GM21825 (cell line): ENCODE data around the gene OTOS.

ENCODE experiments used
- ATAC-seq: cut with Tn5 transposase; IDR thresholded peaks from one replicate; pipeline ENCODE4 v1.9.1; 2021; ENCODE audit warnings: mild to moderate bottlenecking, moderate library complexity; ENCODE audit not compliant: unreplicated experiment

The OTOS gene

DNA sequence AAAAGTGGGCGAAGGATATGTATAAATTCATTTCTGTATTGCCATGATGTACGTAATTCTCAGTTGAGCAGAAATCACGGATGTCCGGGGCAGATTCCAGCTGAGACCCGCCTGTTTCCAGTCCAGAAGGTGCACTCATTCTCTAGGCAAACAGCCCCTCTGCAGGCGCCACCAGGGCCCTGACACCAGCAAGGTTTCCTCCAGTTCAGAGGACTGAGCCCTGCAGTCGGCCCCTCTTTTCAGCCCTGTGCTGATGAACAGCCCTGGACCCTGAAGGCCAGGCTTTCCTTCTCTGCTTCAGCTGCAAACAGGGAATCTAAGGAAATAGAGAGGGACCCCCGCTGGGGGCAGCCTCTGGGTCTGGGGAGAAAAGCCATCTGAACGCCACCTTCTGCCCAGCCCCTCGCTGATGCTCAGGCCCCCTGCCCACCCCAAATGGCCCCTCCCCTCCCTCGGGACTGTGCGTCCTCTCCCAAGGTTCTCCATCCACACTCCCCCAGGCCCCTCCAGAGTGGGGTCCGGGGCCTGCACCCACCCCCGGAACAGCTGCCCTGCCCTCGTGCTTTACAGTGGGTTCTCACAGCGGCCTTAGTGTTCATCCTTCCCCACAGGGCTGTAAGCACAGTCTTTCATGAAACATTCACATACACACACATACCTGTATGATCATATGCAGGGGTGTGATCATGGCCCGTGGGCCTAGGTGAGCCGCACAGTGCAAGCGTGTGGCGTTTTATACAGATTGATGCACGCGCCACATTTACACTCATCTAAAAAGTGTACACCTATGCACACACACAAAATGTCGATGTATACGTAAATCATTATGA lies 16.4 kb downstream of the OTOS start:
- no peak for ATAC-seq

DNA sequence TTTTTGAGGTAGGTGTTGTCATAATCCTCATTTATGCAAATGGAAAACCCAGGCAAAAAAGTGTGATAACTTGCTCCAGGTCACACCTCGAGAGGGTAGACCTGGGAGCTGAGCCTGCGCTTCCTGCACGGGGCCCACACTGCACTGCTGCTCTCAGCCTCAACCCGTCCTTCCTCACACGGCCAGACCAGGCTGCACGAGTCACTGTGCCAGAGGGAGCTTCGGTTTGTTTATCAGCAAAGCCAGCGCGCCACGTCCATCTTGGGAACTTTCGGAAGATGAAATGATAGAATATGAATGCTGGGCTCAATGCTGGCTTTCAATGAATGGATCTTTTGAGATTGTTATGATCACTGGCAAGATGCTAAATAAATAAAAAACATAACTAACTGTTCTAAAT lies 18.8 kb downstream of the OTOS start:
- ATAC-seq = no peak

DNA sequence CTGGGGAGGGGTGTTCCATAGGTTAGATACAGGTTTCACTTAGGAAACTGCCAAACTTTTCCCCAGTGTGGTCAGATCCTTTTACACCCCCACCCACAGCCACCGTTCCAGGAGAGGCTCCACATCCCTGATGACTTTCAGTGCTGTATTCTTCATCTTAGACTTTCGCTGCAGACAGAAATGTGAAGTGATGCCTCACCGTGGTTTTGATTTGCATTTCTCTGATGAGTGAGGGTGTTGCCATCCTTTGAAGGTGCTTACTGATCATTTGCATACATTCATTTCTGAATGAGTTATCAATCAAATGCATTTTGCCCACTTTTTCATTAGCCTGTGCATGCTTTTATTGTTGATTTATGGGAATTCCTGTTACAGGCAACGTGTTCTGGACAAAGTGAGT lies 19.3 kb downstream of the OTOS start:
- ATAC-seq = no peak

DNA sequence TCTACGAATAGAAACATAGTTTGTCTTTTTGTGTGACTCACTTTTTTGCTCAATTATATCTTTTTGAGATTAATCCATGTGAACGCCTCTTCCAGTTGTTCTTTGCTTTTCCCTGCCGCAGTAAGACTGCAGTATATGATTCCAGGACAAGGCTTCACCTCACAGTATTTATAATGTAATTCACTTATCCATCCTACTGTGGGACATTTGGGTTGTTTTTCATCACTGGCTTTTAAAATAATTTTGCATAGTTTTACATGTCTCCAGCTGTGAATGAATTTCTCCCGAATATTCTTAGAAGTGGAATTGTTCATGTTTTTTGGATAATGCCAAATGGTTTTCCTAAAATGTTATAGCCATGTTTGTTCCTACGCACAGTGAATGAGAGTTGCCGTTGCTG lies 26.2 kb downstream of the OTOS start:
- ATAC-seq = no peak

DNA sequence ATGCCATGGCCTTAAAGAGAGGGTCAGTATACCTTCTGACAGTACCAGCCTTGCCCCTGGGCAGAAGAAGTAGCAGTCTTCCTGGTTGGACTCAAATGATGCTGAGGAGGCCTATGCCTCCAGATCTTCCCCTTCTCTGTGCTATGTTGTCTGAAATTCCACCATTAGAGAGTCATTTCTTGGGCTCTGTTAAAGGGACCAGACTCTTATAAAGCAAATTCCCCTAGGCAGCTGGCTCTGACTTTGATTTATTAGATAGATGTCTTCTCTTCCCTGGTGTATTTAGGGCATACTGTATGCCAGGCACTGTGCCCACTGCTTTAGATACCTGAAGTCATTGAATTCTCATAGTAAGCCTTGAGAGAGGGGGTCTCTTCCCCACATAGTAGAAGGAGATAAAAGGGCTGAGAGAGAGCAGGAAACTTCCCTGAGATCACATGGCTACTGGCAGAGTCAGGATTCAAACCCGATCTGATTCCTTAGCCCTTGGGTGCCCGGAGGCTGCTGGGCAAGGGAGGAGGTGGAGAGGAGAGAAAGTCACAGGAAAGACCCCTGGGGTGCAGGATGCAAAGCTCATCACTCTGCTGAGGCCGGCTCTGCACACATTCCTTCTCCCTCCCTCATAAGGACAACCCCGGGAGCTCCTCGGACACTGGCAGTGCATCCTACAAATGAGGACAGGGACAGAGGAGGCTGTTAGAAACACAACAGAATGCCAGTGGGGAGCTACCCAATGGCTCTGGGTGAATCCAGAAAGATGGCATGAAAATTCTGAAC lies 27.4 kb downstream of the OTOS start:
- no peak for ATAC-seq

DNA sequence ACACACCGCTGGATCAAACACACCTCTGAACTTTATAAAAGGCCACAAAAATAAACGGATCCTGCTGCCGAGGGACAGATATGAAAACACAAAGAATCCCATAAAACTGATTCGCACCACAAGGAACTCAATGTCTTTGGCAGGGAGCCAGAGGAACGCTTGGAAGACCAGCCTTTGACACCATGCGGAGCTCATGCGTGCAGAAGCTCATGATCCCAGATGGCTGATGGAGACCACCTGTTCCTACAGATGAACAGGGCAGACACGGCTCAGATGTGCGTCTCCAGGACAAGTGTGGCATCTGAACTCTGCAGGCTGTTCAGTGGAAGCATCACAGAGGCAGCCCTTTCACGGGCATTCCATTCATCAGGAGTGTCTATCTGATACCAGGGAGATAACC lies 29.2 kb downstream of the OTOS start:
- ATAC-seq = no peak

DNA sequence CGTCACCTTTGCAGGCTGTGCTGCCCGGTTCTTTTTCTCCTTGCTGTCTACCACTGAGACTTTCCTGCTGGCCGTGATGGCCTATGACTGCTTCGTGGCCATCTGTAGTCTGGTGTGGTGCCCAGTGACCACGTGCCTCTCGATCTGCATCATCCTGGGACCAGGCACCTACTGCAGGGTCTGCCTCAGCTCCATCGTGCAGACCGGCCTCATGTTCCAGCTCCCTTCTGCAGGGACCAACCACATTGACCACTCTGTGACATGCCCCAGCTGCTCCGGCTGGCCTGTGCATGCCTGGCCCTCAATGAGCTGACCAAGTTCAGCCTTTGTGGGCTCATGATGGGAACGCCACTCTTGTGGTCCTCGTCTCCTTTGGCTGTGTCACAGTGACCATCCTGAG lies 31.1 kb downstream of the OTOS start:
- ATAC-seq = no peak

DNA sequence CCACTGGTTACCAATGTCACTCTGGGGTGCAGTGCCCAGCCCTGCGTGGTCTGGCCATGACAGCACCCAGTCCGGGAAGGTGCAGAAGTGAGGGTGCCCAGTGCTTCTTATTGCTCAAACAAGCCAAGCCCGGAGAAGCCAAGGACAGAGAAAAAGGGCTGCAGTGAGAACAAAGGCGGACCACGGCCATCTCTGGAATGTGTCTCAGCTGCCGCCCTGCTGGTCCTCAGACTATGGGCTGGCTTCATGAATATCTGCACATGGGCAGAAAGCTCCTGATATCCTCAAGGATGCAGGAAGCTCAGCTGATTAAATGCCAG lies 33.0 kb downstream of the OTOS start:
- no peak for ATAC-seq

DNA sequence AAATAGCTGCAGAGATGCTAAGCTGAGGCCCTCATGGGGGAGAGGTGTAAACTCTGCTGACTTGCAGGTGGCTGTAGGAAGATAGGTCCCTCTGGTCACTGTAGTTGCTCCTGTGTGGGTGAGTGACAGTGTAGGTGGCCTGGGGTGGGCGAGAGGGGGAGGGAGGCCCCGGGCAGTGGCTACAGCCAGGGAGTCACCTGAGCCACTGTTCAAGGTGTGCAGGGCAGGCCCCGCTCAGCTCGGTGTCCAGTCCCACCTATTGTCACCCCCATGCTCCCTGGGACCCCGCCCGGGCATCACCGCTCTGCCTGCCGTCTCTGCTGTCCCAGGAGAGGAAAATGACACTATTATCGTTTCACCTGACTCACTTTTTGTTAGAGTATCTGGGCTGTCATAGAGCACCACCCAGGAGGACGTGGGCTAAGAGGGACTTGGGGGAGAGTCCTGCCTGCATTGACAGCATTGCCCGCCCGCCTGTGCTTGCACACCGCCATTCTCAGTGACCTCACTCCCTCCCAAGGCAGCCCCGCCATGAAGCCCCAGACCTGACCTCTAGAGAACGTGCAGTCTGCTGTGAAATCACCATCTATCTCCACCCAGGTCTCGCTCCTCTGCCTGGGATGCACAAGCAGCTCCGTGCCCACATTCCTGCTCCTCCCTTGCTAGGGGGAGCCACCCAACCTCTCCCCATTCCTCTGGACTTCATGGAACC lies 33.5 kb downstream of the OTOS start:
- ATAC-seq = no peak

DNA sequence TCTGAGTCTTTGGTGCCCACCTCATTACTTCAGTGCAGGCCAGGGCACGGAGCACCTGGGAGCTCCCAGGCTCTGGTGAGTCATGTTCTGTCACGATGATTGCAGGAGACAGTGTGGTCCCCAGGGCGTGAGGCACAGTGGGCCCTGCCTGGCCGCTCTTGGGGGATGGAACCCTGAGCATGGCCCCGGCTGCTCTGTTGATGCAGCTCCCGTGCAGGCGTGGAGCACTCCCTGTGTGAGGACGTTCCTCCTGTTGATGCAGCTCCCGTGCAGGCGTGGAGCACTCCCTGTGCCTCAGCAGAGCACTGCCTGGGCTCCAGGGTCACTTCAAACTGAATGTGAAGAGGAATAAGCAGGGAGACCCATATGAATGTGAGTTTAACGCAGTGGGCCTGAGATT lies 34.5 kb downstream of the OTOS start:
- ATAC-seq = no peak

DNA sequence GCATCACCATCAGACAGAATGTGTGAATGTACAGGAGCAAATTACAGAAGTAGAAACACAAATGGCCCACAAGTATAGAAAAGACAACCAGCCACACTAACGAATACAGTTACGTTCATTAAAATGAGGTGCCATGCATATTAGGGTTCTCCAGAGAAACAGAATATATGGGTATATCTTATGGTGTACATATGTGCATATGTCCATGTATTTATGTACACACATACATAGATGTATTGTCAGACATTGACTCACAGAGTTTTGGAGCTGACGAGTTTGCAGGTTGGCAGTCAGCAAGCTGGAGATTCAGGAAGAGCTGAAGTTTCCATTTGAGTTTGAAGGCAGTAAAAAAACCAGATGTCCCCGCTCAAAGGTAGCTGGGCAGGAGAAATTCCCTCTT lies 37.3 kb downstream of the OTOS start:
- no peak for ATAC-seq

DNA sequence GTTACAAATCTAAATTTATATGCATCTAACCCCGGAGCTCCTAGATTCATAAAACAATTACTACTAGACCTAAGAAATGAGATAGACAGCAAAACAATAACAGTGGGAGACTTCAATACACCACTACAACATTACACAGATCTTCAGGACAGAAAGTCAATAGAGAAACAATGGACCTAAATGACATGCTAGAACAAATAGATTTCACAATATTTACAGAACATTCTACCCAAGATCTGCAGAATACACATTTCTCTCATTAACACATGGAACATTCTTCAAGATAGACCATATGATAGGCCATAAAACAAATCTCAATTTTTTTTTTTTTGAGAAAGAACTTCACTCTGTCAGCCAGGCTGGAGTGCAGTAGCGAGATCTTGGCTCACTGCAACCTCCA lies 42.1 kb downstream of the OTOS start:
- no peak for ATAC-seq

DNA sequence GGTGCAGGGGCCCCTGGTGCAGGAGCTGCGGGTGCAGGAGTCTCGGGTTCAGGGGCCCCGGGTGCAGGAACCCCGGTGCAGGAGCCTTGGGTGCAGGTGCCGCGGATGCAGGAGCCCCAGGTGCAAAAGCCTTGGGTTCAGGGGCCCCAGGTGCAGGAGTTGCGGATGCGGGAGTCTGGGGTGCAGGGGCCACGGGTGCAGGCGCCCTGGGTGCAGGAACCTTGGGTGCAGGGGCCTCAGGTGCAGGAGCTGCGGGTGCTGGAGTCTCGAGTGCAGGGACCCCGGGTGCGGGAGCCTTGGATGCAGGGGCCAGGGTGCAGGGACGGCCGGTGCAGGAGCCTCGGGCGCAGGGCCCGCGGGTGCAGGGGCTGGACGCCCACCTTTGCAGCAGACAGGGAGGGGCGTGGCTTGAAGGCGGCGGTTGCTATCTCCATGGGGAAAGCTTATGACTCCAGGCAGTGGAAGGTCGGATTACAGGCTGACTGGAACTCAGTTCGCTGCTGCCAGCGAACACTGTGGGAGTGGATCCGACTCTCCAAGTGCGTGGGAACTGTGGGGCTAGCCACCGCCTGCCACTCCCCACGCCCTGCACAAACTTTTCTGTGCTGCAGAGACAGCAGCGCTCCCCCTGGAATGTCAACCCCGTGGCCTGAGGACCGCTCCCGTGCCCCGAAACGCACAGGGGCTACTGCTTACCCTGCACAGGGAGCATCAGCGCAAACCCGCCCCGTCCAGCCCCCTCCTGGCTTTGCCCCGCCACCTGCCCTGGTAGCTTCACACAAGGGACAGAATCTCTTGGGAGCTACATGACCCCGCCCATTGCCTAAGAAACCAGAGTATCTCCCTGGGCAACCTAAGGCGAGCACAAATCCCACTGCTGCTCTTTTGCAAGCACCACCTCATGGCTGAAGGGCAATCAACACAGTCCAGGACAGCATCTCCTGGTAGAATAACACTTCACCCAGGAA lies 44.6 kb downstream of the OTOS start:
- no peak for ATAC-seq

DNA sequence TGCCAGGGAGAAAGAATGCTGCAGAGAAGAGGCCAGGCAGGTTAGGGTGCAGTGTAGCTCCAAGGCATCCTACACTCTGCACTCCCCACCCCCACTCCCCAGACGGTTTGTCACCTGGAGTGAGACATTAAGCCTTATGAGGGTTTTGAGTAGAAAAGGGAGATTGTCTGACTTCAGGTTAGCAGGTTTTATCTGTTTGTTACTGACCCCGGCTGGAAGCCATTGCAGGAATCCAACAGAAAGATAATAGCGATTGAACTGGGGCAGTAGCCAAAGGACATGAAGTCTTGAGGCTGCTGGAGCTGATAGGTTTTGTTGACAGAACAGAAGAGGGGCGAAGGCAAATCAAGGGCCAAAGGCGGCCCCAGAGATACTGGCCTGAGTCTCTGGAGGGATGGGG lies 51.2 kb downstream of the OTOS start:
- no peak for ATAC-seq
